Posterior vena cava (tissue), 2 donors: ENCODE results near the gene ALDH3A2. TPM values are rescaled to one million over a fixed set of nuclear protein-coding genes. Genes with fewer than 3 reads are reported as not detected.

ENCODE experiments used
- DNase-seq: peaks from one replicate; pipeline ENCODE4 v3.0.0-alpha.2; 2020; ENCODE audit warnings: low spot score
- intact Hi-C, 2 donors: fragments of 100-400 bp; cut with DNase I; formaldehyde crosslinking; loops; one replicate each; pipeline versions ENCODE4 v1.14.1 to v1.14.2; 2022 to 2023
- total RNA-seq, 2 donors: library from RNA; stranded (reverse); fragmentation: NEBNext Ultra II Directional; extraction: Animal tissue kit (Norgen Biotek cat#: 25700); gene quantifications; one replicate each; pipeline ENCODE4 v1.2.1, GENCODE V29; 2021
- donor health status: DM: yes; HTN: yes; CAD: no.
- donor health status: DM: yes; HTN: yes; CAD: no.

Gene ALDH3A2
- total RNA-seq, 2 donors from 2014 or later: 38.8 to 45.3 TPM

- DNase-seq: peak; percentile 90
- intact Hi-C loops: loop anchor here in 1 of 2 donors (5.0 kb wide), 1 partner anchor 1392 kb away; no protein-coding TSS in a partner anchor
Measured at GRCh38 chr17:19724501-19725420, 76.2 kb downstream of the ALDH3A2 start.

DNA sequence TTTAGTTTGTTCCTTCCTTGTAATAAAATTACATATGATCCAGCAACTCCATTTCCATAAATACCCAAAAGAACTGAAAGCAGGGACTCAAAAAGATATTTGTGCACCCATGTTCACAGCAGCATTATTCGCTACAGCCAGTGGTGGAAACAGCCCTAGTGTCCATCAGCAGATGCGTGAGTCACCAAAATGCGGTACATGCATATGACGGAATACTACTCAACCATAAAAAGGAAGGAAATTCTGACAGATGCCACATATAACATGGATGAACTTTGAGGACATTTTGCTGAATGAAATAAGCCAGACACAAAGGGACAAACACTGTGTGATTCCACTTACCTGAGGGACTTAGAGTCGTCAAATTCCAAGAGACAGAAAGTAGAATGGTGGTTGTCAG lies 76.9 kb downstream of the ALDH3A2 start:
- no peak for DNase-seq
- intact Hi-C loops: loop anchor here in 1 of 2 donors (5.0 kb wide), 1 partner anchor 1393 kb away; no protein-coding TSS in a partner anchor

GRCh38 chr17:19726631-19727376 lies 78.3 kb downstream of the ALDH3A2 start:
- intact Hi-C loops: loop anchor here in 1 of 2 donors (5.0 kb wide), 1 partner anchor 1395 kb away; no protein-coding TSS in a partner anchor
- no peak for DNase-seq

Other genes starting within 250 kb of the ALDH3A2 start
- gene RNF112, start 237.5 kb upstream of the ALDH3A2 start, total RNA-seq: 10 to 100 TPM in 1 of 2 donors, 1 to 10 TPM in 1; 8.4 to 12.6 TPM
- 1 to 10 TPM; 1.2 to 3.4 TPM for gene SLC47A1, start 114.9 kb upstream of the ALDH3A2 start, total RNA-seq
- not detected for gene SLC47A2, start 67.8 kb downstream of the ALDH3A2 start, total RNA-seq
- under 1 TPM in 1 of 2 donors, not detected in 1; 0.46 TPM for gene ALDH3A1, start 99.5 kb downstream of the ALDH3A2 start, total RNA-seq
- gene ULK2, start 219.2 kb downstream of the ALDH3A2 start, total RNA-seq: 10 to 100 TPM; 20.5 to 23.8 TPM